Renal cortex interstitium (tissue), 11 donors: ENCODE measurements around the gene NOXO1. TPM values are rescaled to one million over a fixed set of nuclear protein-coding genes. Genes with fewer than 3 reads are reported as not detected.
A peak's percentile ranks its signal among the peaks of the same experiment; 100 is the strongest.

Experiments
- DNase-seq, 11 donors: peaks; one replicate each; pipeline ENCODE4 v3.0.0-alpha.2; 2013; ENCODE audit warnings: low read depth in 9 of 11, low spot score in 4 of 11; ENCODE audit errors: extremely low read depth in 1 of 11
- polyA plus RNA-seq, 3 donors: library from polyadenylated mRNA; unstranded; fragments of 120-200 nt; gene quantifications; one replicate each; pipeline ENCODE4 v1.2.1, GENCODE V29; 2013; ENCODE audit not compliant: insufficient read length in 3 of 3

NOXO1 gene
- polyA plus RNA-seq, 3 donors = 0.61 to 1.6 (median 1.1) TPM

- no peak for DNase-seq
Measured at GRCh38 chr16:1984347-1985225, 3.3 kb upstream of the NOXO1 start.

GRCh38 chr16:1983544-1984346, 2.5 kb upstream of the NOXO1 start, which contains the start of gene GFER:
Gene GFER, plus strand, starts transcription at chr16:1984193. Its CDS starts 26 bp downstream, at chr16:1984219.
- peak in 10 of 11 donors; percentile 72 to 91 (median 88) for DNase-seq

GRCh38 chr16:1982991-1983543, 1.8 kb upstream of the NOXO1 start:
- DNase-seq = no peak

- DNase-seq = no peak
Measured at GRCh38 chr16:1982013-1982433, 754 bp upstream of the NOXO1 start.

- no peak for DNase-seq
Measured at GRCh38 chr16:1980770-1981087, 540 bp downstream of the NOXO1 start.

GRCh38 chr16:1980030-1980769, 1.1 kb downstream of the NOXO1 start:
- no peak for DNase-seq

GRCh38 chr16:1979271-1980029, 1.8 kb downstream of the NOXO1 start:
- DNase-seq = no peak

- DNase-seq = no peak
Measured at GRCh38 chr16:1978476-1979120, 2.7 kb downstream of the NOXO1 start.

- DNase-seq = no peak
Measured at GRCh38 chr16:1977875-1978268, 3.4 kb downstream of the NOXO1 start.

- DNase-seq = no peak
Measured at GRCh38 chr16:1976951-1977874, 4.1 kb downstream of the NOXO1 start.

- DNase-seq = no peak
Measured at GRCh38 chr16:1976216-1976520, 5.1 kb downstream of the NOXO1 start.

- no peak for DNase-seq
Measured at GRCh38 chr16:1975432-1976215, 5.6 kb downstream of the NOXO1 start.

GRCh38 chr16:1974157-1975070, 6.9 kb downstream of the NOXO1 start:
- no peak for DNase-seq

- DNase-seq = no peak
Measured at GRCh38 chr16:1973461-1974156, 7.7 kb downstream of the NOXO1 start.

GRCh38 chr16:1972490-1972877, 8.8 kb downstream of the NOXO1 start:
- DNase-seq = no peak
